Measurements from ENCODE around the gene KCND2.

GRCh38 chr7:120639884-120640283 is 366.9 kb downstream of the KCND2 start:
- TF ChIP-seq CTCF (IDR thresholded peaks at IDR 0.05) (no peak), POLR2AphosphoS5 (IDR thresholded peaks at IDR 0.05; ENCODE audit: low read depth, low read length) (no peak), FOSL2 (IDR thresholded peaks at IDR 0.05; ENCODE audit: borderline replicate concordance, low read depth) (no peak), CHD2 (IDR thresholded peaks at IDR 0.05; ENCODE audit: low read length, partially characterized antibody) (no peak), RAD21 (IDR thresholded peaks at IDR 0.05; ENCODE audit: low read length) (no peak)
- TF ChIP-seq, protein P1, sequence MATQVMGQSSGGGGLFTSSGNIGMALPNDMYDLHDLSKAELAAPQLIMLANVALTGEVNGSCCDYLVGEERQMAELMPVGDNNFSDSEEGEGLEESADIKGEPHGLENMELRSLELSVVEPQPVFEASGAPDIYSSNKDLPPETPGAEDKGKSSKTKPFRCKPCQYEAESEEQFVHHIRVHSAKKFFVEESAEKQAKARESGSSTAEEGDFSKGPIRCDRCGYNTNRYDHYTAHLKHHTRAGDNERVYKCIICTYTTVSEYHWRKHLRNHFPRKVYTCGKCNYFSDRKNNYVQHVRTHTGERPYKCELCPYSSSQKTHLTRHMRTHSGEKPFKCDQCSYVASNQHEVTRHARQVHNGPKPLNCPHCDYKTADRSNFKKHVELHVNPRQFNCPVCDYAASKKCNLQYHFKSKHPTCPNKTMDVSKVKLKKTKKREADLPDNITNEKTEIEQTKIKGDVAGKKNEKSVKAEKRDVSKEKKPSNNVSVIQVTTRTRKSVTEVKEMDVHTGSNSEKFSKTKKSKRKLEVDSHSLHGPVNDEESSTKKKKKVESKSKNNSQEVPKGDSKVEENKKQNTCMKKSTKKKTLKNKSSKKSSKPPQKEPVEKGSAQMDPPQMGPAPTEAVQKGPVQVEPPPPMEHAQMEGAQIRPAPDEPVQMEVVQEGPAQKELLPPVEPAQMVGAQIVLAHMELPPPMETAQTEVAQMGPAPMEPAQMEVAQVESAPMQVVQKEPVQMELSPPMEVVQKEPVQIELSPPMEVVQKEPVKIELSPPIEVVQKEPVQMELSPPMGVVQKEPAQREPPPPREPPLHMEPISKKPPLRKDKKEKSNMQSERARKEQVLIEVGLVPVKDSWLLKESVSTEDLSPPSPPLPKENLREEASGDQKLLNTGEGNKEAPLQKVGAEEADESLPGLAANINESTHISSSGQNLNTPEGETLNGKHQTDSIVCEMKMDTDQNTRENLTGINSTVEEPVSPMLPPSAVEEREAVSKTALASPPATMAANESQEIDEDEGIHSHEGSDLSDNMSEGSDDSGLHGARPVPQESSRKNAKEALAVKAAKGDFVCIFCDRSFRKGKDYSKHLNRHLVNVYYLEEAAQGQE (IDR thresholded peaks at IDR 0.05; ENCODE audit: low read depth, low read length) = no peak
